Activated T-helper 9 cell treated with anti-CD3 and anti-CD28 coated beads, Interleukin-2, amount 50 U/mL, for 16 hours (primary cell): ENCODE results near the gene ARHGEF16.

Experiments used
- DNase-seq: peaks from one replicate; pipeline ENCODE4 v3.0.0-alpha.2; 2020; ENCODE audit warnings: low read depth

The ARHGEF16 gene

GRCh38 chr1:3502641-3503524 lies 48.4 kb downstream of the ARHGEF16 start:
- DNase-seq, result no peak

GRCh38 chr1:3503525-3503886 lies 49.0 kb downstream of the ARHGEF16 start:
- no peak for DNase-seq

DNA sequence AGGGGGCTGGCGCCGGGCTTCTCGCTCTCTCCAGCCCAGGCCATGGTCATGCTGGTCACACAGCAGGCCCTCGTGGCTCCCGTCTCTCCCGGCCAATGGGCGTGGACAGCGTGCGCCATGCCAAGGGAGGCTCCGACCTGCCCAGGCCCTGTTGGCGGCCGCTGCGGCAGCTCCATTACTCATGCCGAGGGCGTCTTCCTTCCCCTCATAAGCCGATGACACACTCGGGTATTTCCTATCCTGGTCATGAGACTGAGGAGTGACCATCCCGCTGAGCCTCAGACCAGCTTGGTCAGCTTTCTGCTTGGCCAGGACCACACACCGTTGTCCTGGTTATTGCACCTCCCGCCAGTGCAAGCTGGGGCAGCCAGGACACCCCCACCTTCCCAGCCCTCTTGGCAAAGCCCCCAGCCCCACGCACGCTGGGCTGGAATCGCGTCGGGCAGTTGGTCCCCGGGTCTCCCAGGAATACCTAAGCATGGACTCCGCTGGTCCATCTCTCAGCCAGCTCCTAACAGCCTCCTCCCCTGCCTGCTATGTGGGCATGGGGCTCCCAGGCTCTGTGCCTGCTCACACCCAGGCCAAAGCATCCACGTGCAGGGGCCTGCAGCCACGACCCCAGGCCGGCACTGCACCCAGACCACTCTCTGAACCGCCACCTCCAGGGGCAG lies 49.8 kb downstream of the ARHGEF16 start:
- DNase-seq, result no peak

GRCh38 chr1:3504822-3505153 lies 50.3 kb downstream of the ARHGEF16 start:
- no peak for DNase-seq

- no peak for DNase-seq
Measured at GRCh38 chr1:3505161-3505560, 50.7 kb downstream of the ARHGEF16 start.

GRCh38 chr1:3506041-3506440 lies 51.6 kb downstream of the ARHGEF16 start:
- no peak for DNase-seq

DNA sequence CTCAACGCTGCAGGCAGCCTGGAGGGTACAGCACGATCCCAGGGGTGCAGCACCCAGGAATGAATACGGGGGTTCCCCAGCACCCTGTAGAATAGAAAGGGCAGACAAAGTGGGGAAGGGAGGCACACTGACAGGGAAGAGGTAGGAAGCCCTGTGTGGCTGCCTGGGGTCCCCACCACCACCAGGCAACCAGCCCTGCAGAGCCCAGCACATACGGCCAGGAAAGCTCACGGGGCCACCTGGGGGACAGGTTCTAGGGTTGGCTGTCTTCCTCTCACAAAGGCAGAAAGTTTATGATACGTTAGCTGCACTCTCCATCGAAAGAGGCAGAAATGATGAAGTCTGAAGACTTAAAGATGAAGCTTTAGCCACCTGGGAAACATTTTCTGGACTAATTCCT lies 52.5 kb downstream of the ARHGEF16 start:
- DNase-seq, result no peak

GRCh38 chr1:3507636-3508275 lies 53.3 kb downstream of the ARHGEF16 start:
- DNase-seq, result no peak

DNA sequence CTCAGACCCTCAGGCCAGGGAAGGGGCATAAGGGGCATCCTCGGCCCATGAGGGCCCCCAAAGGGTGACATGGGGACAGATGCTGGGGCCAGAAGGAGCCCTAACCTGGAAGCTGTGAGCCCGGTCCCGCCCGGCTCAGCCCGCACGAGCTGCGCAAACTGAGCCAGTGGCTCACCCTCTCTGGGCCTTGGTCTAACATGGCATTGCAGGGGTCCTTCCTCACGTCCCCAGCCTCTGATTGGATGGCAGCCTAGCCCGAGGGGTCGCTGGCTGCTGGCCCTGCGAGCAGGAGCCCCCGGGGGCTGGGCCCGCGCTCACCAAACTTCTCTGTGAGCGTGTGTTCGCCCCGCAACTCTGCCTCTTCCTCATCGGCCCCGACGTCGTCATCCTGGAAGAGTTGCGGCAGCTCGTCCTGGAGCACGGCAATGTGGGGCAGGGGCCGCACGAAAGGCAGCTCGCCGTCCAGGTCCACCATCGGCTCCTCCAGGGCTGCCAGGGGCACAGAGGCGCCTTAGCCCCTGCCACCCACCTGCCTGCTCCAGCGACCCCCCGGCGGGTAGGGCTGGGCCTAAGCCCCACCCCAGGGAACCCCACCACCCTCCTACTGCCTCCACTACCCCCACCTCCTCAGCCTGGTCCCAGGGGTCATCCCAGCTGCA lies 54.4 kb downstream of the ARHGEF16 start:
- DNase-seq, result no peak

GRCh38 chr1:3509721-3510120 lies 55.3 kb downstream of the ARHGEF16 start:
- DNase-seq, result no peak

DNA sequence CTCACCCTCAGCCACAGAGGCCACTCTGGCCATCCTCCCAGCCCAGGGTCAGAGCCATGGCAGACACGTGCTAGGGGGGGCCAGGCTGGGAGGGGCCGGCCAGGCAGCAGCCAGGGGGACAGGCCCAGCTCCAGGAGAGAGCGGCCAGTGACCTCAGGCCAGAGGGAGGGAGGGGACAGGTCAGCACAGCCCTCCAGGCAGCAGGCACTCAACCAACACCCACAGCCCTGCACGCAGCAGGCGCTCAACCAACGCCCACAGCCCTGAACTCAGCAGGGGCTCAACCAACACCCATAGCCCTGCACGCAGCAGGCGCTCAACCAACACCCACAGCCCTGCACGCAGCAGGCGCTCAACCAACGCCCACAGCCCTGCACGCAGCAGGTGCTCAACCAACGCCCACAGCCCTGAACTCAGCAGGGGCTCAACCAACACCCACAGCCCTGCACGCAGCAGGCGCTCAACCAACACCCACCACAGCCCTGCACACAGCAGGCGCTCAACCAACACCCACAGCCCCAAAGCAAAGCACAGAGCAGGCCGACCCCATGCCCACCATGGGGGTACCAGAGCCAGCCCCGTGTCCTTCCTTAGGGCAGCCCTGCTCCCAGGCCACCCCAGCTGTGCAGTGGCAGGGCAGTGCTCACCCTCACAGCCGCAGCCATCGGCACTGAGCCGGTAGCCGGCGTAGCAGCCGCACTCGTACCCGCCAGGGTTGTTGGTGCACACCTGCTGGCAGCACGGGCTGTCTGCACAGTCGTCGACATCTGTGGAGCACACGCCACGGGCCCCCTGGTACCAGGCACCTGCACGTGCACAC lies 55.9 kb downstream of the ARHGEF16 start:
- DNase-seq, result no peak

GRCh38 chr1:3510956-3511250 lies 56.4 kb downstream of the ARHGEF16 start:
- no peak for DNase-seq

- DNase-seq, result no peak
Measured at GRCh38 chr1:3511306-3511705, 56.8 kb downstream of the ARHGEF16 start.

DNA sequence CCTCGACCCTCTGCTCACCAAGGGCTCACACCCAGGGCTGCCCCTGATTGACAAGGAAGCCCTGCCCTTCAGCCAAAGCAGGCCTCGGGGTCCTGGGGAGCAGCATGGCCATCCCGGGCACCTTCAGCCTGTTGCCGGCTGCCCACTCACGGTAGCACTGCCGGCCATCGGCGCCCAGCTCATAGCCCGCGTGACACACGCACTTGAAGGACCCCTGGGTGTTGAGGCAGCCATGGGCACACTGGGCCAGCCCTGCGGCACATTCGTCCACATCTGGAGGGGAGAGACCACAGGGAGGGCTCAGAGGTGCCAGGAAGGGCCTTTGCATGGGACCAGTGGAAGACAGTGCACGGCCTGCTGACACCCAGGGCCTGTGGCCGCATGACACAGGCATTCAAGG lies 57.4 kb downstream of the ARHGEF16 start:
- DNase-seq, result no peak

GRCh38 chr1:3514404-3514803 lies 59.9 kb downstream of the ARHGEF16 start:
- no peak for DNase-seq

- no peak for DNase-seq
Measured at GRCh38 chr1:3515272-3515671, 60.8 kb downstream of the ARHGEF16 start.

DNA sequence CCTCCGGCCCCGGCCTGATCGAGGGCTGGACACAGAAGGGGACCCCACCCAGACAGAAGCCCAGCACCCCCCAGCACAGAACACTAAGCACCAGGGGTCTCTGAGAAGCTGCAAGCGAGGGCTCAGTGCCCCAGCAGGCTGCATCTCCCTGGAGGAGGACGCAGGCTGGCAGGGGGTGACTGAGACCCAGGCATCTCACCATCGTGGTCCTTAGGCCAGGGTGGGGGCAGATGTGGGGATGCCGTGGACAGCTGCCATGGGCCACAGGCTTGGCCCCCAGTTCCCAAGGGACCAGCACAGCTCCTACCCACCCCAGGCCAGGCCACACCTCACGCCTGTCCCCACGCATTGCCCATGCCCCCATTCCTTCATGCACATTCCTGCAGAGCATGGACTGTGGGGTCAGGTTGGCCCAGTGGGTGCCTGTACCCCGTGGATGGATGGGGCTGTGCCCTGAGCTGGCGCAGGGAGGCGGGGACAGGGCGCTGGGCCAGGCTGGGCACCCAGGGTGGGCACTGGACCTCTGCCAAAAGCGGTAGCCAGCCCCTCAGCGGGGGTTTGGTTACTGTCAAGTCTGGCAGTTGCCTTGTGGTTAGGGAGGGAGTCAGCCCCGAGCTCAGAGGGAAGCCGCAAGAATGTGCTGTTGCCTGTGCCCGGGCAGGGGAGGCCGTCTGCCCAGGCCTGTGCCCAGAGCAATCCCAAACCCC lies 61.5 kb downstream of the ARHGEF16 start:
- no peak for DNase-seq

- no peak for DNase-seq
Measured at GRCh38 chr1:3516481-3516869, 62.0 kb downstream of the ARHGEF16 start.

GRCh38 chr1:3516911-3517675 lies 62.6 kb downstream of the ARHGEF16 start:
- no peak for DNase-seq

GRCh38 chr1:3518256-3518655 lies 63.8 kb downstream of the ARHGEF16 start:
- DNase-seq, result no peak

DNA sequence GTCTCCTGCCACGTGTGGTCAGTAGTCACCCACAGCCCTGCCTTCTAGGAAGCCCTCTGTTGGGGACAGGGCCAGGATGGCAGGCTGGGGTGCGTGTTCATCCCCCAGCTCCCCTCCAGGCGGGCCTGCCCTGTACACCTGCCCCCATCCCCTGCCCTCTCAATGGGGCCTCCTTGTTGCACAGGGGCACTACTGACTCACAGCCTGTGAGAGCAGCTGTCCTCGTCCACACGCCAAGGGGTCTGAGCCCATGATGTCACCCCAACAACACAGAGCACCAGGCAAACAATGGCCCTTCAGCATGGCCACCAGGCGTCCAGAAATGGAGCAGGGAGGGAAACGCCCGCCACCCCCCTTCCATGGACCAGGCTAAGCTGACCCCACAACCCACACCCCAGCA lies 64.3 kb downstream of the ARHGEF16 start:
- no peak for DNase-seq
